Inferior parietal cortex (tissue), 1 donor: ENCODE results near the gene PNCK.
A peak's percentile ranks its signal among the peaks of the same experiment; 100 is the strongest.
"Not testable (repeated sequence)": the region's sequence is repeated elsewhere in the genome, so short reads cannot be mapped to it uniquely, and the experiment has no call there.

Source experiments
- DNase-seq: peaks from one replicate; pipeline ENCODE4 v3.0.0-alpha.2; 2016; ENCODE audit errors: extremely low spot score

Gene PNCK

DNA sequence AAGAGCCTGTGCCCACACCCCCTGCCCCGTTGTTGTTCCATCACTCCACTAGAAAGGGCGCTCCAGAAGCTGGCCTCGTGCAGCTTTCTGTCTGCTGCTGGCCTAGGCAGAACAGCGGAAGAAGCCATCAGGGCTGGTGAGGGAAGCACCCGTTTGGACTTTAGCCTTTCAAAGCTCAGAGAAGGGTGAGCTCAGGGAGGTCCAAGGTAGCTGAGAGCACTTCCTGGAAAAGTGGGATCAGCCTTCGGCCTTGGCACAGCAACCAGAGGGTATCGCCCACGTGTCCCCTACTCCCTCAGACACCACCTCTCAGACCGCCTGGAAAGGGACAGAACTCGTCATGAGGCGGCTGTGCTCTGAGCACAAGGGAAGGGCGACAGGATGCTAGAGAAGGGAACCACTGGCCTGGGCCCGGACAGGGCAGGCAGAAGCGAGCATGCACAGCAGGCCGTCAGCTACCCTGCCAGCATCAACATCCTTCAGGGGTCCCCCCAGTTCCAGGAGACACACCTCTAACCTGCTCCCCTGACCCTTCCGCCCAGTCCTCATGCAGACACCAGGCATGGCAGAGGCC, 25.7 kb upstream of the PNCK start:
- not testable (repeated sequence) for DNase-seq

DNA sequence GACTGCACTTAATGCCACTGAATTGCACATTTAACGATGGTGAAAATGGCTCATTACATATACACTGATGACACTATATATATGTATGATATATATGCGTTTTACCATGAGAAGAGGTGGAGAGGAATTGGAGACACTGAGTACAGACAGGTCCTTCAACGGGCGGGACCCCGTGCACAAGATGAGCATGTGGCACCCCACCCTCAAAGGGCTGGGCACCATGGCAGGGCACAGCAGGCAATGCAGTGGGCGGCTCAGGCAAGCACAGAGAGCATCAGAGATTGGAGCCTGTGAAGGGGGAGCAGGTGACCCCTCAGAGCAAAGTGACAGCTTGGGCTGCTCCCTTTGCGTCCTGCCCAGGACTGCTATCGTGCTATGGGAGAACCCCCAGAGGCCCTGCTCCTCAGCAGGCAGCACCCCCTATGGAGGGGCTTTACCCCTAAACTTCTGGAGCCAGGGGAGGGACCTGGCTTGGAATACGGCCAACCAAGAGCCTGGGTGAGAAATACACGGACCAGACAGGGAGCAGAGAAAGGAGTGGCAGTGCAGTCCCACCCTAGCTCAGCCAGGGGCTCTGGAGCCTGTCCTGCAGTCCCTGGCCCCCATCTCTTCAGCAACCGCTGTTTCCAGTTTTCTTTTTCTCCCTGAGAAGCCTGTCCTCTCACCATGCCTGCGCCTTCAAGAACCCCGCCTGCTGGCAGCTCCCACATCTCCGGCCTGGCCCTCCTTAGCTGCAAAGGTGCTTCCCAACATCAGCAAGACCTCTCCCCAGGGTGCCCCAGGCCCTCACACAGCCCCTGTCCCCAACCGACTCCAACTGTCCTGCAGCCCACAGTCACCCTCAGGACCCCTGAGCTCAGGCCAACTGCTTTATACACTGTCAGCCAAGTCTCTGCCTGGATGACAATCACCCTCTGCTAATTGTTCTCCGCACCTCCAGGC, 24.6 kb upstream of the PNCK start:
- DNase-seq, result no peak

DNA sequence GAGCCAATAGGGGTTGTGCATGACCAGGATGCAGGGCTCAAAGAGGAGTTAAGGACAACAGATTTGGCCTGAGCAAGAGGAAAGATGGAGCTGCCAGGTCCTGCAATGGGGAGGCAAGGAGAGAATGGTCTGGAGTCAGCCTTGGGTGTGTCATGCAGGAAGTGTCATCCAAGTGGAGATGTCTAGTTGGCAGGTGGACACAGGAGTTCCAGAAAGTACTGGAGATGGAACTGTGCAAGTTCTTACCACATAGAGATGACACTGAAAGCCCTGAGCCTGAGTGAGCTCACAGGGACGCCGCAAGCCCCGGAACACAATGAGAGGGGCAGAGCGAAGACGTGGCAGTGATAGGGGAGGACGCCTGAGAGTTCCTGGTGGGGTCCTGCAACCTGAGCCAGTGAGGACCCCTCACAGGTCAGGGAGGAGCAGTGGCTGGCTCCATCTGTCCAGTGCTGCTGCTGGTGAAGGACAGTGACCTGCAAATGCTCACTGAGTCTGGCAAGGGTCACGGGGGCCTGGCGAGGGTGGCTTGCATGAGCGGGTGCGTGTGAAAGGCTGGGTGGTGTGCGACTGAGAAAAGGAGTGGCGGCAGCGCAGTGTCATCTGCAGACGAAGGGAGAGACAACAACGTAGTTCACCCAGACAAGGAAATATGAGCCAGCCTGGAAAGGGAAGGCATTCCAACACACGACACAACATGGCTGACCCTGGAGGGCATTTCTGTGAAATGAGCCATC, 23.5 kb upstream of the PNCK start:
- DNase-seq, result not testable (repeated sequence)

DNA sequence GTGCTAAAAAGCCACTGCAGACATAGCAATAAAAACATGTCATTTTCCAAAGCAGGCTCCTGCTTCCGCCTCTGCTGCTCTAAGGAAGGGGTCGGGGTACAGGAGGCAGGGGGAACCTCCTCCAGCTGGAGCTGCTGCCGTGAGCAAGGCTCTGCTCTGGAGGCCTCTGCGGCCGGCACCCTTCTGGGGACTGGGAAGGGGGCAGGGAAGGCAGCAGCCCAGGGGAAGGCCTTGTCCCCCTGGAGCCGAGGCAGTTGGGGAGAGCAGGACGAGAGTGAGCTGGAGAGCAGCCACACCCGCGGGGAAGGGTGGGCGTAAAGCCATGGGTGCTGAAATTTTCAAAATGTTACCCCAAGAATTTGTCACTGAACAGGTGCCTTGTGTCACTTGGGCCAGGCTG, 22.9 kb upstream of the PNCK start:
- DNase-seq, result not testable (repeated sequence)

DNA sequence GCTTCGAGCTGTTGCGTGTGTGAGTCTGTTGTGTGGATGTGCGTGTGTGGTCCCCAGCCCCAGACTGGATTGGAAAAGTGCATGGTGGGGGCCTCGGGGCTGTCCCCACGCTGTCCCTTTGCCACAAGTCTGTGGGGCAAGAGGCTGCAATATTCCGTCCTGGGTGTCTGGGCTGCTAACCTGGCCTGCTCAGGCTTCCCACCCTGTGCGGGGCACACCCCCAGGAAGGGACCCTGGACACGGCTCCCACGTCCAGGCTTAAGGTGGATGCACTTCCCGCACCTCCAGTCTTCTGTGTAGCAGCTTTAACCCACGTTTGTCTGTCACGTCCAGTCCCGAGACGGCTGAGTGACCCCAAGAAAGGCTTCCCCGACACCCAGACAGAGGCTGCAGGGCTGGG, 22.5 kb upstream of the PNCK start:
- DNase-seq, result no peak

DNA sequence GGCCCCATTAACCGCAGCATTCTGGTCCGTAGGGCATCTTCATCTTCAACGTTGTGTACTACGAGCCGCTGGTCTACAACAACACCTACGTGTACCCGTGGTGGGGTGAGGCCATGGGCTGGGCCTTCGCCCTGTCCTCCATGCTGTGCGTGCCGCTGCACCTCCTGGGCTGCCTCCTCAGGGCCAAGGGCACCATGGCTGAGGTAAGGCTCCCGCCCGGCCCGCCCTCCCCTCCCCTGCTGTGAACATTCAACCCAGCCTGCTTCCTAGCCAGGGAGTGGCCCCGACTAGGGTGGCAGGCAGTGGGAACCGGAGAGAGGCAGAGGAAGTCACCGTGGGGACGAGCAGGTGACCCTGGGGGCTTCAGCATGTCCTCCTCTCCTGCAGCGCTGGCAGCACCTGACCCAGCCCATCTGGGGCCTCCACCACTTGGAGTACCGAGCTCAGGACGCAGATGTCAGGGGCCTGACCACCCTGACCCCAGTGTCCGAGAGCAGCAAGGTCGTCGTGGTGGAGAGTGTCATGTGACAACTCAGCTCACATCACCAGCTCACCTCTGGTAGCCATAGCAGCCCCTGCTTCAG, 21.2 kb upstream of the PNCK start:
- no peak for DNase-seq

DNA sequence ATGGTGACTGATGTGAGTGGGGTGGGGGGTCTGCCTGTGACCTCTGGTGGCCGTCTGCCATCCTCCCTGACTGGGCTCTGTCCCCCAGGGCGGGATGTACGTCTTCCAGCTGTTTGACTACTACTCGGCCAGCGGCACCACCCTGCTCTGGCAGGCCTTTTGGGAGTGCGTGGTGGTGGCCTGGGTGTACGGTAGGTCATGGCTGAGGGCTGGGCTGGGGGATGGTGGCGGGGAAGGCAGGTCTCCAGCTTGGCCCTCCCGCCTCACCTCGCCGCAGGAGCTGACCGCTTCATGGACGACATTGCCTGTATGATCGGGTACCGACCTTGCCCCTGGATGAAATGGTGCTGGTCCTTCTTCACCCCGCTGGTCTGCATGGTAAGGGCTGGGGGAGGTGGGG, 20.6 kb upstream of the PNCK start:
- not testable (repeated sequence) for DNase-seq

DNA sequence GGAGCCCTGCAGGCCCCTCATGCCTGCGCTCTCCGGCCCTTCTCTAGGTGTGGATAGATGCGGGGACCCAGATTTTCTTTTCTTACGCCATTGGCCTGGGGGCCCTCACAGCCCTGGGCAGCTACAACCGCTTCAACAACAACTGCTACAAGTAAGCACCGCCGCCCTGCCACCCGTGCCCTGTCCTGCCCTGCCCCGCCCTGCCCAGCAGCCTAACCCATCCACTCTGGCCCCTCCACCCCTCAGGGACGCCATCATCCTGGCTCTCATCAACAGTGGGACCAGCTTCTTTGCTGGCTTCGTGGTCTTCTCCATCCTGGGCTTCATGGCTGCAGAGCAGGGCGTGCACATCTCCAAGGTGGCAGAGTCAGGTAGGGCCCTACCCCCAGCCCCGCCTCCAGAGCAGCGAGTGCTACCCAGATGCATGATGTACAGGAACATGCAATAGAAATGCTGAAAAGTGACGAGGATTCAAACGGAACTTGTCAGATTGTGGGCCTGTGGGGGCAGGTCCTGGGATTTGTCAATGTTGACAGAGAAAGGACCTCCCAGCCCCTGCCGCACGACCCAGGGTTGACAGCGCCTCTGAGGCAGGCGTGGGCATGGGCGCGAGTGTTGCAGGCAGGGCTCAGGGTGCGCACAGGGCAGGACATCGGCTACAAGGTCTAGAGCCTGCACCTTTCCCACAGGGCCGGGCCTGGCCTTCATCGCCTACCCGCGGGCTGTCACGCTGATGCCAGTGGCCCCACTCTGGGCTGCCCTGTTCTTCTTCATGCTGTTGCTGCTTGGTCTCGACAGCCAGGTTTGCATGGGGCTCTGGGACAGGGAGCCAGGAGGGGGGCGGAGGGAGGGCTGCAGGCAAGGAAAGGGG, 19.8 kb upstream of the PNCK start:
- no peak for DNase-seq

DNA sequence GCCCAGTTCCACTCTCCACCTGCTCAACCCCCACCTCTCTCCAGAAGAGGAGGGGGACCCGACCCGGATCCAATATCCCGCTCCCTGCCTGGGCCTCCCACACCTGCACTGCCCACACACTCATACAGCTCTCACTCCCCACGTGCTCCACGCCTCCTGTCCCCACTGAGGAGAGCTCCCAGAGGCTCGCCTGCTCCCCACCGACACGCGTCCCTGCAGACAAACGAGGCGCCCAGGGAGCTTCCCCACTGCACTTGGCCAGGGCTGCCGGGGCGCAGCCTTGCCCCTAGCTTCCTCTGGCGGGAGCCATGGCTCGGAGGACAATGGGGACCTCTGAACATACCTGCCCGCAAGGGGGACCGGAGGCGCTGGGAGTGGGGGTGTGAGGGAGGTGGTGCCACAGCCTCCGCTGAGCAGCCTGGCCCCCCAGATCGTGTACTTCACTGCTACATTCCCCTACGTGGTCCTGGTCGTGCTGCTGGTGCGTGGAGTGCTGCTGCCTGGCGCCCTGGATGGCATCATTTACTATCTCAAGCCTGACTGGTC, 19.1 kb upstream of the PNCK start:
- DNase-seq, result no peak

DNA sequence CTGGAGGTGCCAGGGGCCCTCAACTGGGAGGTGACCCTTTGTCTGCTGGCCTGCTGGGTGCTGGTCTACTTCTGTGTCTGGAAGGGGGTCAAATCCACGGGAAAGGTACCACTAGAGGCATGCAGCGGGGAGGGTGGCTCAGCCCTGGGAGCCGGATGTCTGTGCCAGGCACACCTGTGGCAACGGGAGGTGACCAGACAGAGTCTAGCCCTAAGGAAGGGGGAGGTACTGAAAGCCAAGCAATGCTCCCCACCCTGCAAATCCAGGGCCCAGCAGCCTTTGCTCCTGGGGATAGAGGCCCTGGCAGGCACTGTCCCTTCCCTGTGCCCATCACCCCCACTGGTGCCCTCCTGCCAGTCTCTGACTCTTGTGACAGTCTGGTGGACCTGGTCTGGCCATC, 18.4 kb upstream of the PNCK start:
- no peak for DNase-seq

DNA sequence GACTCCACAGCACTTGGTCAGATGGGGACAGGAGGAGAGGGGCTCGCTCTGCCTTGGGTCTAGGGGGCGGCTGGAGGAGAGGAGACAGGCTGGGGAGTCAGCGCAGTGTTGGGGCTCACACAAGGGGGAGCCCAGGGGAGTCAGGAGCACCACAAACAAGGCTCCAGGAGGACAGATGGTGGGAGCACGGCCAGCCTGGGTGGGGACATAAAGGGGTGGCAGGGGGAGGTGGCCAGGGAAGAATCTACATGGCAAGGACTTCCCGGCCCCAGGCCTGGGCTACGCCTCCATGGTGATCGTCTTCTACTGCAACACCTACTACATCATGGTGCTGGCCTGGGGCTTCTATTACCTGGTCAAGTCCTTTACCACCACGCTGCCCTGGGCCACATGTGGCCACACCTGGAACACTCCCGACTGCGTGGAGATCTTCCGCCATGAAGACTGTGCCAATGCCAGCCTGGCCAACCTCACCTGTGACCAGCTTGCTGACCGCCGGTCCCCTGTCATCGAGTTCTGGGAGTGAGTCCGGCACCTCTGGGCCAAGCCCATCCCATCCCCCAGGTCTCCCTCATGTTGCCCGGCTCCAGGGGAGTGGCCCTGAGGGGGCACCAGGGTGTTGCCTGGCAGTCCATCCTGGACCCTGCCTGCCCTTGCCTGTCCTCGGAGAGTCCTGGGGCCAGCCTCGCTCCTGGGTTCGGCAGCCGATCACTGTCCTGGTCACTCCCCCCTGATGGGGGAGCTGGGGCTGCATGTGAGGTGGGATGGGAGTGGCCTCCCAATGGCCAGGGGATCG, 17.6 kb upstream of the PNCK start:
- DNase-seq, result not testable (repeated sequence)

DNA sequence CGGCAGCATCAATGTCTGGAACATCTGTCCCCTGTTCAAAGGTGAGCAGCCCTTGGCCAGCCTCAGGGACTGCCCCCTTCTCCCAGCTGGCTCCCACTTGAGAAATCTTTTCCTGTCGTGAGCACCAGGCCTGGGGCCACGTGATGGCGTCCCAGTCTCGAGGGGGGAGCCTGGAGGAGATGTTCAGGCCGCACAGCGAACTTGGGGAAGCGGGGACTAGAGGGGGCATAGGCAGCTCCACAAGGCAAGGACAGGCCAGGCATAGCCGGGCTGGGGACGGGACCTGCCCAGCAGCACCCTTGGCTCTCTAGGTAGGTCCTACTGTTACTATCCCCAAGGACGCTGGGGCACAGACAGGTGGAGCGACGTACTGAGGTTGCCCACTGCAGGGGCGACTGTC, 16.9 kb upstream of the PNCK start:
- DNase-seq, result no peak

DNA sequence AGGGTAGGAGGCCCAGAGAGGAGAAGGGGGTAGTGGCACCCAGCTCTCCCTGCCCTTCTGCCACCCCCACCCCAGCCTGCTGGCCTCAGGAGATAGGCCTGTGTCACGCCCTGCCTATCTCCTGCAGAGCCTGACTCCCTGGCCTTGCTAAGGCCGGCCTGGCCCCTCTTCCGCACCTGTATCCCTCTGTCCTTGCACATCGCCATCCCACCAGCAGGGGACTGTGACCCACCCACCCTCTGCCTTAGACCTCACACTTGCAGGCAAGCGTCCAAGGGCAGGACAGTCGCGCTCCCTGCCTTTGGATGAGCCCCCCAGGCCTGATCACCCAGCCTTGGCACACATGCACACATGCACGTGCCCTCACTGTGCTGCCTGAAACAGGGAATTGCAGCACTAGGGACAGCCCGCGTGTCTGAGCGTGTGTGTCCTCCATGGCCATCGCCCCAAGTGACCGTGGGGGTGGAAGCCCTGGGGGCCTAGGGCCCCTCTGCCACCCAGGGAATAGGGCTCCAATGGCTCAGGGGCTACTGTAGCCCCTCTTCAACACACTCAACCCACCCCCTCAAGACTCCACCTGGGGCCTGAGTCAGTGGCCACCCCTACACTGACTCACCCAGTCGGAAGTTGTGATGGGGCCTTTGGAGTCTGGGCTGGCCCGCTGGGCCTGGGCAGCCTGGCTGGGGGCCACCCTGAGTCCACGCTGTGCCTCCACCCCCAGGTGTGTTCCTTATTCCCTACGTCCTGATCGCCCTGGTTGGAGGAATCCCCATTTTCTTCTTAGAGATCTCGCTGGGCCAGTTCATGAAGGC, 16.2 kb upstream of the PNCK start:
- no peak for DNase-seq

DNA sequence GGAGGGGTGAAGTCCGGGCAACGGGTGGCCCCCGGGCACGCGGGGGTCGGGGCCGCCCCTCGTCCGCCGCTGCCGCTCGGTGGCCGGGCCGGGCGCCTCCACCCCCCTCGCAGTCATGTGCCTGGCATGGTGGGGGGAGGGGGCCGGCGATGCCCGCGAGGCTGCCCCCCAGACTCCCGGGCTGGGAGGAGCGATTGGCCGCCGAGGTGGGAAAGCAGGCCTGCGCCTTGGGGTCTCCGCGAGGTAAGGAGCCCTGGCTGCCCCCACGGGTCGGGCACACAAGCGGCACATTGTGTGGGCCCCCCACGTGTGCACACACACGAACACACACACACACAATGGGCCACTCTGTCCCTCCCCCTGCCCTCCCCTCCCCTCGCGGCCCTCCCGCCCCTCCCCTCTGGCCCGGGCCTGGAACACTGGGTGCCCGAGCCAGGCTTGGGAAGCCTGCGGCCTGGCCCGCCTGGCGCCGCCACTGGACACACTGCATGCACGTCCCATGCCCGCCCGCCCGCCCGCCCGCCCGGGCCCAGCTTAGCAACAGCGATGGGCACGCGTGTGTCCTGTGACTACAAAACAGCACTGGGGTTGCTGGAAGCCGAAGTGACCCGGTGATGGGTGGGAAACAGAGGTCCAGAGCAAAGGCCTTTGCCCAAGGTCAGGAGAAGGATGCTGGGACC, 15.4 kb upstream of the PNCK start:
- no peak for DNase-seq

DNA sequence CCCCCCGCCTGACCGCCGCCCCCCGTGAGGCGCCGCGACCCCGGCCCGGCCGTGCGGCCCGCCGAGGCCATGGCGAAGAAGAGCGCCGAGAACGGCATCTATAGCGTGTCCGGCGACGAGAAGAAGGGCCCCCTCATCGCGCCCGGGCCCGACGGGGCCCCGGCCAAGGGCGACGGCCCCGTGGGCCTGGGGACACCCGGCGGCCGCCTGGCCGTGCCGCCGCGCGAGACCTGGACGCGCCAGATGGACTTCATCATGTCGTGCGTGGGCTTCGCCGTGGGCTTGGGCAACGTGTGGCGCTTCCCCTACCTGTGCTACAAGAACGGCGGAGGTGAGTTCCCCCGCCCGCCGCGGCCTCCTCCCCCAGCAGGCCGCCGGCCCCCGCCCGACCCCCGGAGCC, 14.9 kb upstream of the PNCK start:
- no peak for DNase-seq

DNA sequence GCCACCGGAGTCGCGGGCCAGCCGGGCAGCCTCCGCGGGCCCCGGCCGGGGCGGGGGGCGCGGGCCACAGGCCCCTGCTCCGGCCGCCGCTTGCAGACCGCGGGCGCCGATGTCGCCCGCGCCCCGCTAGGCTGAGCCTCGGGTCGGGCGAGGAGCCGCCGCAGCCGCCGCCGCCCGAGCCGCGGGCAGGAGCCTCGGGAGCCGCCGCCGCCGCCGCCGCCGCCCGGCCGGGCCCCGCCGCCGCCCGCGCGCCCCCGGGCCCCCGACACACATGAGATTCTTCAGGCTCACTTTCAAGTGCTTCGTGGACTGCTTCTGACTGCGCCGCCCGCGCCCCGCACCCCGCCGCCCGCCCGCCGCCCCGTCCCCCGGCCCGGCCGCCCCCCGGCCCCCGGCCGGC, 14.5 kb upstream of the PNCK start:
- DNase-seq, result no peak

DNA sequence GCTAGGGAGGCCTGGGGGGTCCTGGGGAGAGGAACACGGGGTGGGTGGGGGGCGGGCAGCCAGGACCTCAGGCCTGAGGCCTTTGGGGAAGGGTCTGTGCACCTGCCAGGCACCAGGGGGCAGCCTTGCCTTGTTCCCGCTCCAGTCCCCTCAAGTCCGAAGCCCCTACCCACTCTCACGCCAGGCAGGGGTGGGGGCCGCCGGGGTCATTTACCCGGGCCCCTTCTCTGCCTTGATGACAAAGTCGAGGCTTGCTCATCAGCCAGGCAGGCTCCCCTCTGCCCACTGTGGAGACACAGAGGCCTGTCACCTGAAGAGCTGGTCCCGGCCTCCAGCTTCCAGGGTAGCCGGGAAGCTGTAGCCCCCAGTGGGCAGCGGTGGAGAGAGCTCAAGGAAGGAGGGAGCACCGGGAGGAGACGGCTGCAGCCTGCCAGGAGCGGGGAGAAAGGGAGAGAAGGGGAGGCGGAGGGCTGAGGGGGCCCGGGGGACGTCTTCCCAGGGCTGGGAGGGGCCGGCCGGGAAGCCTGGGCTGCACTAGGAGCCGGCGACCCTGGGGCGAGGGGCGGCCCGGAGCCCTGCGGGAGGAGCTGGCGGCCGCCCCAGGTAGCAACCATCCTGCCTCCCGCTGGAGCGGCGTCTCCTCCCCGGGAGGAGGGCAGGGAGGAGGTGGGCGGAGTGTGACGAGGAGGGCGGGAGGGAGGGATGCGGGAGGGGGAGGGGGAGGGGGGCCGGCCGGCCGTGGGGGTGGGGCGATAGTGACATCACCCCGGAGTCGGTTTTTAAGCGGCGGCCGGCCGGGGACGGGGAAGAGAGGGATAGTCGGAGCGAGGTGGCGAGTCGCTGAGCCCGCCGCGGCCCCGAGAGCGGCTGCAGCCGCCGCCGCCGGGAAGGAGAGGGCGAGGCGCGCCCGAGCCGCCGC, 13.8 kb upstream of the PNCK start, which contains the start of gene SLC6A8:
SLC6A8 (plus strand) TSS at position 806 of the 919 bp plus-strand sequence. CDS start 649 bp downstream, outside the sequence.
- peak; percentile 53 for DNase-seq
